Measurements from ENCODE around the gene TRABD2B.

TRABD2B gene

DNA sequence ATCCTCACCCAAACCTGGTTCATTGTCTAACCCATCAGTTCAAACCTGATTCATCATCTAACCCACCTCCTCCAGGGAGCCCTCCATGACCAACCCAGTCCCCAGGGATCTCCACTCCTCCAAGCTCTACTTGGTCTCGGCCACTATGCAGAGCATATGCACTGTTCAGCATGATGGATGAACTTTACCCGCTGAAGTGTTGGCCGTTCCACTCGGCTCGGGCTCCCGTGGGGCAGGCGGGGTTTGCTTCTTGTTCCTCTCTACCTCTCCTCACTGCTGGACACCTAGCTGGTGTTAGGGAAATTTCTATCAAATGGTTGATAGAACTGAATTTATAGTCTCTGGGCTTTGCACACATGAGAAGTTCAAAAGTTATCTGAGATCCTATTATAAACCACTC, 111.0 kb downstream of the TRABD2B start:
- in situ Hi-C loops (cut with MboI; ENCODE audit: low sequenced_read_pairs): no loop called here

DNA sequence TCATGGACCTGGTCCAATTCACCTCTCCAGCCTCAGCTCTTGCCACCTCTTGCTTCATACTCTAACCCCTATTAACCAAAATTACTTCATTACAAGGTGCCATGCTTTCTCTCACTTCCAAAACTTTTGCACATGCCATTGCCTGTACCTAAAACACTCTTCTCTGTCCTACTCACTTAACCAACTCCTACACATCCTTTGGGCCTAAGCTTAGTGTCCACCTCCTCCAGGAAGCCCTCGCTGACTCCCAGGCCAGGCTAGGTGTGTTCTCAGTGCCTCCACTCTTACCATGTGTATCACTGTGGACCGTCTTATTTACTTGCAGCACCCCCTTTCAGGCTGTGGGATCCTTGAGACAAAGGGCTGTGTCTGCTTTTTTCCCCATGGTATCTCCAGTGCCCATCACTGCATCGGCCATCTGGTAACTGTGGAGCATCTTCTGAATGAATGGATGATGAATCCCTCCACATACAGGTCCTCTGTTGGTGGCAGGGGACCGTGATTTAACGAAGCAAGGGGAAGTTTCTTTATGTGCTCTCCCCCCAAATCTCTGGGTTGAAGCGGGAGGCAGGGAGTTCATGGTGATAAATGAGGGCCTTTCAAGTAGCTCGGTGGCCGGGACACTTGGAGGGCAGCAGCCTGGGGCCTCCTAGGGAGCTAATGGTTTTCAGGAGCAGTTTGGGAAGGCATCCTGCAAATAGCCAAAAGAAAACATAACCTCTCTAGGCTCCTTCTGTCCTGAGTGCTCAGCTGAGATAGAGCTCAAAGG, 111.9 kb downstream of the TRABD2B start:
- in situ Hi-C loops (cut with MboI; ENCODE audit: low sequenced_read_pairs): no loop called here

- in situ Hi-C loops (cut with MboI; ENCODE audit: low sequenced_read_pairs): no loop called here
These were observed 113.2 kb downstream of the TRABD2B start for GRCh38 chr1:47883963-47884362.

GRCh38 chr1:47881505-47882442, 115.4 kb downstream of the TRABD2B start:
- in situ Hi-C loops (cut with MboI; ENCODE audit: low sequenced_read_pairs): no loop called here

DNA sequence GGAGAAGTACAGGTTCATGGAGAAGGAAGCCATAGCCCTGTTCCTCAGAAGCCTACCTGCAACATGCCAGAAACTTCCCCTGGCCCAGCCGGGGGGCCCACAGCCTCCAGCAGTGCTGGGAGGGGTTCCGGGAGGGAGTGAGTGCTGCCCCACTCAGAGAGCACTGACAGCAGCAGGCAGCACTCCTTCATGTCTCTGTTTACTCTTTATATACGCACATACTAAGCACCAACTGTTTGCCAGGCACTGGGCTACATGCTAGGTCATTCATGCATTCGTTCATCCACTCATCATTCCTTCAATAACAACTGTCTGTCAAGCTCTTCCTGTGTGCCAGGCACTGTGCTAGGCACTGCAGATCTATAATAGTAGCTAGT, 120.6 kb downstream of the TRABD2B start:
- in situ Hi-C loops (cut with MboI; ENCODE audit: low sequenced_read_pairs): no loop called here

DNA sequence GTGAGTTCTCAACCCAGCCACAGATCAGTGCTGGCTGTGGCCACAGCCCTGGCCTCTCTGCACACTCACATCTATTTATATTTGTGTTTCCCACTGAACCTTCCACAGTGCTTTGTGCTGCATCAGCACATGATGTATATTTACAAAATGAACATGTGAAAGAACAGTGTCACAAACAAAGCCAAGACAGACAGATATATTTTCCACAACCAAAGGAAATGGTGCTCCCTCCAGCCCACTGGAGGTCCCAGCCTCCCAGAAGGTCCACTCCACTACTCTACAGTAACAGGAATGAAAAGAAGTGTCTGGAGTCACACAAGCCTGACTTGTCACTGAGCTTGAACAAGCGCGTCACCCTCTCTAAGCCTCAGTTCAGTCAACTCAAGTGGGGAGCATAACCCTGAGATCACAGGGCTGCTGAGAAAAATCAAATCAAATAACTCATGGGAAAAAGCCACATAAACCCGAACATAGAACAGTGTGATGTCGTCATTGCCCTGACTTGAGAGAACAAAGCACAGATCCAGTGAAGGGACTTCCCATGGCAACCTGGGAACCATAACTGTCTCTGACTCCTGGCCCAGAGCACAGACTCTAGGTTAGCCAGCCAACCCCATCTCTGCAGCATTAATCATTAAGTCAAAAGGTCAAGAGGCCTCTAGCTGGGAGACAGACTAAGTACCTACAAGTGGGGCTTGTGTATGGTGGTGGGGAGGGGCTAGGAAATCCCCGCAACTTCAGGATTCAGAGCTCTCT, 121.2 kb downstream of the TRABD2B start:
- in situ Hi-C loops (cut with MboI; ENCODE audit: low sequenced_read_pairs): no loop called here

DNA sequence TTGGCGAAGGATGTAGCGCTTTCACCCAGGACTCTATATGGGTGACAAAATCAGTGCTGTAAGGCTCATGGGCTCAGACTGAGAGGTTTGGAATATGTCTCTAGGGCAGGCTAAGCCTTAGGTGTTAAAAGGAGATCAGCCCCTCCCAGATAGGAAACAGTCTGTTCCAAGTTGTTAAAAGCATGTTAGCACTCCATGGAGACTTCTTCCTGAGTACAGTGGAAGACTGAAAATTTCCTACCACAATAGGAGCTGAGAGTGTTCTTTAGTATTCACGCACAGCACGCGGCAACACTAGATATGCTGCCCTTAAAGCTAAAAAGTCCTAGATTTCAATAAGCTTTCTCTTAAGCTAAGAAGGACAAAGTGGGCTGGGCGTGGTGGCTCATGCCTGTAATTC, 122.1 kb downstream of the TRABD2B start:
- in situ Hi-C loops (cut with MboI; ENCODE audit: low sequenced_read_pairs): no loop called here

- in situ Hi-C loops (cut with MboI; ENCODE audit: low sequenced_read_pairs): no loop called here
These were observed 123.8 kb downstream of the TRABD2B start for GRCh38 chr1:47873337-47873736.

DNA sequence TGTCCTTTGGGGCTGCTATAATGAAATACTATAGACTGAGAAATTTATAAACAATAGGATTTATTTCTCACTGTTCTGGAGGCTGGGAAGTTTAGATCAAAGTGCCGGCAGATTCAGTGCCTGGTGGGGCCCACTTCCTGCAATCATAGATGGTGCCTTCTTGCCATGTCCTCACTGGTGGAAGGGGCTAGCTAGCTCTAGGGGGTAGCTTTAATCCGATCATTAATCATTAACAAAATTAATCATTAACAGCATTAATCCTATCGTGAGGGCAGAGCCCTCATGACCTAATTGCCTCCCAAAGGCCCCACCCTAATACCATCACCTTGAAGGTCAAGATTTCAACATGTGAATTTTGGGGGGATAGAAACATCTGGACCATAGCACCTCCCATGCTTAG, 124.3 kb downstream of the TRABD2B start:
- in situ Hi-C loops (cut with MboI; ENCODE audit: low sequenced_read_pairs): no loop called here

DNA sequence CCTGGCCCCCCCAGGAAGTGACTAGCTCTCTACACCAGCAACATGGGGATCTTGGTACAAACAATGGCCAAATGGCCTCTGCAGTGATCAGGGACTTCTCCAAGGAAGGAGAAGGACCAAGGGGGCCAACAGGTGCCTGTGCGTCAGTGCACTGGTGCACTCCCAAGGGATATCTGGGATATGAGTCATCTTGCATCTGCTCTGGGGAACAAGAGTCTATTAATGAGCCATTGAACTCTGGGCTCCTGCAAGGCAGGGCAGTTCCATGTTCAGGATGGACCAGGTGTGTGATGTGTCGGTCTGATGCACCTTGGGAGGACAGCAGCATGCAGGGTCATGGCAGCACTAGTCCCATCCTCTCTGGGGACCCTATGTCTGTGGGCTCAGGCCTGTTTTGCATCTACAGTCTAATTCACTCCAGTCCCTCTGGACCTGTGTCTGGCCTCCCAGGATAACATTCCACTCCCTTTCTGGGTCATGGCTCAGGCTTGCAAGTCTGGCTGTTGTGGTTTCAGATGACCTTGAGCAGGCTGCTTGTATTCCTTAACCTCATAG, 125.3 kb downstream of the TRABD2B start:
- in situ Hi-C loops (cut with MboI; ENCODE audit: low sequenced_read_pairs): no loop called here

GRCh38 chr1:47870946-47871676, 126.1 kb downstream of the TRABD2B start:
- in situ Hi-C loops (cut with MboI; ENCODE audit: low sequenced_read_pairs): no loop called here

- in situ Hi-C loops (cut with MboI; ENCODE audit: low sequenced_read_pairs): no loop called here
These were observed 126.7 kb downstream of the TRABD2B start for GRCh38 chr1:47870480-47870879.

GRCh38 chr1:47868348-47868676, 128.9 kb downstream of the TRABD2B start:
- in situ Hi-C loops (cut with MboI; ENCODE audit: low sequenced_read_pairs): no loop called here

- in situ Hi-C loops (cut with MboI; ENCODE audit: low sequenced_read_pairs): no loop called here
These were observed 129.5 kb downstream of the TRABD2B start for GRCh38 chr1:47867438-47868347.

DNA sequence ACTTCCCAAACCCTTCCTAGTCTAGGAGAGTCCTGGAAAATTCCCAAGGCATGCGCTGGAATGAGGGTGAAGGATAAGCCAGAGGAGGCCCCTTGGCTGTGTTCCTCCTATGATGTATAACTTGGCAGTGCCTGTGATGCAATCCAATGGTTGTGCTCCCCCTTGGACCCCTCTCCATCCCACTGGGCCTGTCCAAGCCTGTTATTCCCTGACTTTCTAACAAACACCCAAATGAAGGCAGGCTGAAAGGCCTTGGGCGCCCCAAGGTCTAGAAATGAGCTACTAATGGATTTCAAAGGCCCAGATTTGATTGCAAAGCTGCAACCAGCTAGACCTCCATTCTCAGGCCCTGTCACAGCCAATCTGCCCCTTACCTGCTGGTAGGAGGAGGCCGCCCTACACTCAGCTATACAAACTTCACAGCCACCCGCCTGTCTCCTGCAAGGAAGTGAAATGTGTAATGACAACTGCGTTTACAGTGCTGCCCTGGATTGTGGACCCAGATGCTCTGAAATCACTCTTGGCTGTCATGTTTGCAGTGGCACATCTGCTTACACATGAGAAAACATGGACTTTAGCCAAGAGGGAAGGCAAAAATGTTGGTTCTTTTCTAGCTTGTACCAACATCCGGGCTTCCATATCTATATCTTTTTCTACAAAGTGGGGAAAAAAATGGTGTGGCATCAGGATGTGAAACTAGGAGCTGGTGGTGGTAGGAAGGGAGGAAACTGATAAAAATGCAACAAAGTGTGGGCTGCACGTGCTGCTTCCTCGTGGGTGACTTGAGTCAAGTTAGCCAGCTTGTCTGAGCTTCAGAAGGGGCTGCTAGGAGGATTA, 130.4 kb downstream of the TRABD2B start:
- in situ Hi-C loops (cut with MboI; ENCODE audit: low sequenced_read_pairs): no loop called here

GRCh38 chr1:47865881-47866535, 131.2 kb downstream of the TRABD2B start:
- in situ Hi-C loops (cut with MboI; ENCODE audit: low sequenced_read_pairs): no loop called here

- in situ Hi-C loops (cut with MboI; ENCODE audit: low sequenced_read_pairs): no loop called here
These were observed 138.0 kb downstream of the TRABD2B start for GRCh38 chr1:47859092-47859743.

DNA sequence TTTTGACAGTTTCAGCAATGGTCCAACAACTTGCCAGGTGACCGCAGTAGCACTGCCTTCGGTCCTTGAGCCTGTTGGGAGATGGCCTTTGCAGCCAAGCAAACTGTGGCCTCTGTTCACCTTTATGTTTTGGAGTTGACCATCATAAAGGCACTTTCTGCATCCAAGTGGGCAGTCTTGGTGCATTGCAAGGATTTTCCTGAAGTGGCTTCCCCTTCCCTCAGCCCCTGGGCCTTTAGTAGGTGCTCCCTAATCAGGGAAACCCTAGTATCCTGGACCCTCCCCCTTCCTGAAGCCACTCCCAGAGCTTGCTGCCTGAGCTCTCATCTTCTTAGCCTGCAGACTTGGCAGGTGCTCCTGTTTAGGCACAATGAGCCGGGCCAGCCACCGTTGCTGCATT, 140.2 kb downstream of the TRABD2B start:
- in situ Hi-C loops (cut with MboI; ENCODE audit: low sequenced_read_pairs): no loop called here
